HepG2 (cell line): ENCODE results near the gene PDYN. TPM values are rescaled to one million over a fixed set of nuclear protein-coding genes. Genes with fewer than 3 reads are reported as not detected.

Experiments used
- DPF2 ChIP-seq: sonication (generic); formaldehyde crosslinking; IDR thresholded peaks from 2 replicates; pipeline ENCODE4 v1.4.0; 2020; ENCODE audit warnings: mild to moderate bottlenecking, low read depth, missing genetic modification reagents, borderline replicate concordance
- FOXO4 ChIP-seq: sonication (generic); formaldehyde crosslinking; conservative IDR thresholded peaks from 2 replicates; pipeline ENCODE4 v1.8.1; 2023; ENCODE audit warnings: missing genetic modification reagents
- HINFP ChIP-seq: sonication (generic); formaldehyde crosslinking; IDR thresholded peaks from 2 replicates; pipeline ENCODE4 v1.4.0; 2020; ENCODE audit warnings: low read depth, mild to moderate bottlenecking, missing genetic modification reagents
- IRF2 ChIP-seq: IDR thresholded peaks from 2 replicates; pipeline ENCODE4 v1.6.1; 2018; ENCODE audit warnings: missing genetic modification reagents, missing compliant biosample characterization
- JDP2 ChIP-seq: sonication (generic); formaldehyde crosslinking; IDR thresholded peaks from 2 replicates; pipeline ENCODE4 v1.8.1; 2022; ENCODE audit warnings: missing genetic modification reagents, borderline replicate concordance
- MZF1 ChIP-seq: sonication (generic); formaldehyde crosslinking; IDR thresholded peaks from 2 replicates; pipeline ENCODE4 v1.8.1; 2023; ENCODE audit warnings: mild to moderate bottlenecking, missing genetic modification reagents, borderline replicate concordance
- RBAK ChIP-seq: sonication (generic); formaldehyde crosslinking; IDR thresholded peaks from 2 replicates; pipeline ENCODE4 v1.5.1; 2020; ENCODE audit warnings: mild to moderate bottlenecking, missing genetic modification reagents
- RNF219 ChIP-seq: sonication (generic); formaldehyde crosslinking; IDR thresholded peaks from 2 replicates; pipeline ENCODE4 v1.5.0; 2020; ENCODE audit warnings: mild to moderate bottlenecking, missing genetic modification reagents
- SAFB2 ChIP-seq: sonication (generic); formaldehyde crosslinking; IDR thresholded peaks from 2 replicates; pipeline ENCODE4 v1.5.1; 2020; ENCODE audit warnings: missing genetic modification reagents, low read depth, mild to moderate bottlenecking, borderline replicate concordance
- TARDBP ChIP-seq: sonication (generic); formaldehyde crosslinking; IDR thresholded peaks from 2 replicates; pipeline ENCODE4 v1.8.0; 2022; ENCODE audit warnings: mild to moderate bottlenecking, missing genetic modification reagents
- TBX3 ChIP-seq: fragments of 450-650 bp; IDR thresholded peaks from 2 replicates; pipeline ENCODE4 v1.6.1; 2017; ENCODE audit warnings: antibody characterized with exemption, mild to moderate bottlenecking, inconsistent platforms, borderline replicate concordance
- TOPORS ChIP-seq: sonication (generic); formaldehyde crosslinking; IDR thresholded peaks from 2 replicates; pipeline ENCODE4 v1.8.0; 2023; ENCODE audit warnings: mild to moderate bottlenecking, missing genetic modification reagents
- ZBTB37 ChIP-seq: sonication (generic); formaldehyde crosslinking; IDR thresholded peaks from 2 replicates; pipeline ENCODE4 v1.4.0; 2020; ENCODE audit warnings: mild to moderate bottlenecking, missing genetic modification reagents
- ZBTB49 ChIP-seq: sonication (generic); formaldehyde crosslinking; IDR thresholded peaks from 2 replicates; pipeline ENCODE4 v1.4.0; 2020; ENCODE audit warnings: missing genetic modification reagents, borderline replicate concordance
- ZC3H4 ChIP-seq: sonication (generic); formaldehyde crosslinking; IDR thresholded peaks from 2 replicates; pipeline ENCODE4 v1.4.0; 2020; ENCODE audit warnings: missing genetic modification reagents, borderline replicate concordance
- ZNF629 ChIP-seq: sonication (generic); formaldehyde crosslinking; conservative IDR thresholded peaks from 2 replicates; pipeline ENCODE4 v1.5.0; 2020; ENCODE audit warnings: missing genetic modification reagents
- ZNF7 ChIP-seq: IDR thresholded peaks from 2 replicates; pipeline ENCODE4 v1.6.1; 2016; ENCODE audit warnings: missing biosample characterization, missing genetic modification reagents
- ZNF703 ChIP-seq: sonication (generic); formaldehyde crosslinking; IDR thresholded peaks from 2 replicates; pipeline ENCODE4 v1.5.1; 2020; ENCODE audit warnings: missing genetic modification reagents, mild to moderate bottlenecking, moderate library complexity, borderline replicate concordance
- ZNF790 ChIP-seq: sonication (generic); formaldehyde crosslinking; IDR thresholded peaks from 2 replicates; pipeline ENCODE4 v1.8.0; 2022; ENCODE audit warnings: missing genetic modification reagents, mild to moderate bottlenecking, borderline replicate concordance
- ZSCAN20 ChIP-seq: sonication (generic); formaldehyde crosslinking; IDR thresholded peaks from 2 replicates; pipeline ENCODE4 v1.4.0; 2020; ENCODE audit warnings: missing genetic modification reagents, mild to moderate bottlenecking, borderline replicate concordance
- polyA plus RNA-seq, 8 experiments: library from polyadenylated mRNA; depleted of rRNA in 3 of 8; stranded (reverse) in 7 of 8; unstranded in 1 of 8; fragments of >200 nt; fragmentation: Illumina TruSeq in 4 of 8; extraction: Trizol in 4 of 8; gene quantifications; 2 replicates each; pipeline versions ENCODE4 v1.2.1 to v1.2.3, GENCODE V29; 2011 to 2016; ENCODE audit warnings: low read depth in 4 of 8, missing spikeins in 1 of 8, mixed read lengths in 1 of 8; ENCODE audit not compliant: insufficient read depth in 1 of 8
- total RNA-seq, 5 experiments: library from RNA; depleted of rRNA; stranded (reverse); fragments of >200 nt; fragmentation: Illumina TruSeq; extraction: Trizol; gene quantifications; 2 replicates each; pipeline ENCODE4 v1.2.3, GENCODE V29; 2016; ENCODE audit warnings: low read depth in 1 of 5

PDYN gene
- total and polyA plus RNA-seq, 2 of the 13 experiments (the other 11 are each of a cell fraction or from before 2014, with no cell fraction given), result not detected

GRCh38 chr20:2005831-2006426 lies 12.1 kb upstream of the PDYN start (continued):
- TF ChIP-seq FOXO4 (CRISPR knock-in tag) (0 out of 2 replicates have a peak, but pooled peaks have one; percentile 93), HINFP (CRISPR knock-in tag) (peak; percentile 94), ZNF629 (peak; percentile 37; the same call in 1 of the 2 replicates), TOPORS (peak; percentile 95), TBX3 (no peak), IRF2 (CRISPR knock-in tag) (peak; percentile 95), JDP2 (CRISPR knock-in tag) (peak; percentile 96; the same call in 1 of the 2 replicates), ZNF703 (CRISPR knock-in tag) (no peak; the same call in 1 of the 2 replicates), RNF219 (CRISPR knock-in tag) (peak; percentile 91), ZNF790 (CRISPR knock-in tag) (peak; percentile 96; the same call in 1 of the 2 replicates), MZF1 (CRISPR knock-in tag) (0 out of 2 replicates have a peak, but pooled peaks have one; percentile 80), ZBTB49 (peak; percentile 99), ZC3H4 (CRISPR knock-in tag) (peak; percentile 83; the same call in 1 of the 2 replicates), ZSCAN20 (CRISPR knock-in tag) (peak; percentile 98), SAFB2 (peak; percentile 73; the same call in 1 of the 2 replicates), RBAK (CRISPR knock-in tag) (no peak), TARDBP (CRISPR knock-in tag) (peak; percentile 95), ZNF7 (peak; percentile 69), ZBTB37 (CRISPR knock-in tag) (peak; percentile 74), DPF2 (0 out of 2 replicates have a peak, but pooled peaks have one; percentile 46)
